ENCODE results near the gene STAM2.

DNA sequence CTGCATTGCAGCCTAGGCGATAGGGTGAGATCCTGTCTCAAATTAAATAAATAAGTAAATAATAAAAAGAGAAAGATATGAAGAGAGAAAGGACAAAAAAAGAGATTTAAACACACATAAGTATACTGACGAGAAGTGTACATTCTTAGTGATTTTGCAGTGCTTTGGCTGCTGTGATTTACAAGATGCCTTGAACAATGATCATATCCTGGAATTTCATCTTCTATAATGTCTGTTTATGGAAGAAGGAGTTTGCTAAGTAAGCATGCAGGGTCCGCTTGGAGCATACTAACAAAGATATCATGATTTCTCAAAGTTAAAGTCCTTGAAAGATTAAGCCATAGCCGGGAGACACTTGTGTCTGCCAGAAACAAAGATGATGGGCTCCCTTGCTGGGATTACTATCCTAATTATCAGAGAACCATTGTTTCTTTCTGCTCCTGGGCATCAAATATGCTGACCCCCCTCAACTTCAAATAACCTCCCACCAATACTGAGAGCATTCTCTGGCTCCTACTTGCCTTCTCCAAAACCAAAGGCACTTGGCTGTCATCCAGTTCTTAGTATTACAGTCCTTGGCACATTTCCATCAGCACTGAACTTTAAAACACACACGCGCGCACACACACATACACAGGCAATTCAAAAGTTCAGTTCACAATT lies 47.5 kb upstream of the STAM2 start:
- TF ChIP-seq, protein P1, sequence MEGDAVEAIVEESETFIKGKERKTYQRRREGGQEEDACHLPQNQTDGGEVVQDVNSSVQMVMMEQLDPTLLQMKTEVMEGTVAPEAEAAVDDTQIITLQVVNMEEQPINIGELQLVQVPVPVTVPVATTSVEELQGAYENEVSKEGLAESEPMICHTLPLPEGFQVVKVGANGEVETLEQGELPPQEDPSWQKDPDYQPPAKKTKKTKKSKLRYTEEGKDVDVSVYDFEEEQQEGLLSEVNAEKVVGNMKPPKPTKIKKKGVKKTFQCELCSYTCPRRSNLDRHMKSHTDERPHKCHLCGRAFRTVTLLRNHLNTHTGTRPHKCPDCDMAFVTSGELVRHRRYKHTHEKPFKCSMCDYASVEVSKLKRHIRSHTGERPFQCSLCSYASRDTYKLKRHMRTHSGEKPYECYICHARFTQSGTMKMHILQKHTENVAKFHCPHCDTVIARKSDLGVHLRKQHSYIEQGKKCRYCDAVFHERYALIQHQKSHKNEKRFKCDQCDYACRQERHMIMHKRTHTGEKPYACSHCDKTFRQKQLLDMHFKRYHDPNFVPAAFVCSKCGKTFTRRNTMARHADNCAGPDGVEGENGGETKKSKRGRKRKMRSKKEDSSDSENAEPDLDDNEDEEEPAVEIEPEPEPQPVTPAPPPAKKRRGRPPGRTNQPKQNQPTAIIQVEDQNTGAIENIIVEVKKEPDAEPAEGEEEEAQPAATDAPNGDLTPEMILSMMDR (conservative IDR thresholded peaks at IDR 0.05; ENCODE audit: low read depth, low read length) = no peak
- no peak for TF ChIP-seq EZH2 (IDR thresholded peaks at IDR 0.05; ENCODE audit: borderline replicate concordance, low read depth, low read length, poor library complexity, severe bottlenecking)

All from A673 (cell line).